IgD-negative memory B cell (primary cell): ENCODE measurements around the gene TMEM164. TPM values are rescaled to one million over a fixed set of nuclear protein-coding genes. Genes with fewer than 3 reads are reported as not detected.

Experiments used
- H3K27ac Mint-ChIP-seq, 3 donors: one replicate each; pipeline ENCODE4 v1.8.0; 2020 to 2022; ENCODE audit warnings: mild to moderate bottlenecking in 3 of 3, mixed read lengths in 3 of 3, moderate library complexity in 1 of 3
- H3K27me3 Mint-ChIP-seq: one replicate; pipeline ENCODE4 v1.8.0; 2021; ENCODE audit warnings: mixed read lengths
- H3K36me3 Mint-ChIP-seq: one replicate; pipeline ENCODE4 v1.8.0; 2020; ENCODE audit warnings: mild to moderate bottlenecking, mixed read lengths
- H3K4me1 Mint-ChIP-seq, 3 donors: one replicate each; pipeline ENCODE4 v1.8.0; 2020 to 2022; ENCODE audit warnings: mixed read lengths in 3 of 3, mild to moderate bottlenecking in 1 of 3
- H3K4me3 Mint-ChIP-seq, 4 donors: one replicate each; pipeline ENCODE4 v1.8.0; 2020 to 2022; ENCODE audit warnings: mild to moderate bottlenecking in 4 of 4, mixed read lengths in 4 of 4, moderate library complexity in 3 of 4
- H3K9me3 Mint-ChIP-seq, 3 donors: one replicate each; pipeline ENCODE4 v1.8.0; 2020 to 2021; ENCODE audit warnings: mixed read lengths in 3 of 3, mild to moderate bottlenecking in 1 of 3
- polyA plus RNA-seq: library from polyadenylated mRNA; unstranded; fragments of 300-500 nt; fragmentation: Illumina TruSeq; gene quantifications from one replicate; pipeline ENCODE4 v1.2.3, GENCODE V29; 2021

Gene TMEM164
- polyA plus RNA-seq, 1 donor from 2014 or later, result 1.4 TPM

GRCh38 chrX:110114260-110114776 lies 111.4 kb downstream of the TMEM164 start:
- Mint-ChIP-seq H3K27me3 (no peaks in the 10 kb centered on the region), H3K9me3 (no peaks in the 10 kb centered on the region), H3K4me3 (no peak overlapping the region), H3K36me3 (no peaks in the 10 kb centered on the region), H3K4me1 (no peaks in the 10 kb centered on the region), H3K27ac (no peak overlapping the region)

GRCh38 chrX:110116066-110116980 lies 113.4 kb downstream of the TMEM164 start:
- H3K27me3 Mint-ChIP-seq, result no peaks in the 10 kb centered on the region
- H3K27ac Mint-ChIP-seq, result no peak overlapping the region
- H3K4me3 Mint-ChIP-seq, result no peak overlapping the region
- no peaks in the 10 kb centered on the region for H3K9me3 Mint-ChIP-seq
- no peaks in the 10 kb centered on the region for H3K36me3 Mint-ChIP-seq
- H3K4me1 Mint-ChIP-seq, result no peaks in the 10 kb centered on the region

GRCh38 chrX:110118530-110118929 lies 115.6 kb downstream of the TMEM164 start:
- no peaks in the 10 kb centered on the region for H3K27me3 Mint-ChIP-seq
- no peaks in the 10 kb centered on the region for H3K9me3 Mint-ChIP-seq
- no peaks in the 10 kb centered on the region for H3K4me1 Mint-ChIP-seq
- no peaks in the 10 kb centered on the region for H3K36me3 Mint-ChIP-seq
- no peak overlapping the region for H3K27ac Mint-ChIP-seq
- H3K4me3 Mint-ChIP-seq, result no peak overlapping the region

- Mint-ChIP-seq H3K27ac (no peak overlapping the region), H3K9me3 (no peaks in the 10 kb centered on the region), H3K36me3 (no peaks in the 10 kb centered on the region), H3K27me3 (no peaks in the 10 kb centered on the region), H3K4me1 (no peaks in the 10 kb centered on the region), H3K4me3 (no peak overlapping the region)
Measured at GRCh38 chrX:110119480-110119879, 116.6 kb downstream of the TMEM164 start.

- no peak overlapping the region for H3K4me3 Mint-ChIP-seq
- H3K9me3 Mint-ChIP-seq, result no peaks in the 10 kb centered on the region
- H3K4me1 Mint-ChIP-seq, result no peaks in the 10 kb centered on the region
- no peaks in the 10 kb centered on the region for H3K27me3 Mint-ChIP-seq
- no peaks in the 10 kb centered on the region for H3K36me3 Mint-ChIP-seq
- no peak overlapping the region for H3K27ac Mint-ChIP-seq
Measured at GRCh38 chrX:110120025-110120424, 117.1 kb downstream of the TMEM164 start.

GRCh38 chrX:110123331-110123782 lies 120.4 kb downstream of the TMEM164 start:
- H3K9me3 Mint-ChIP-seq, result no peaks in the 10 kb centered on the region
- no peaks in the 10 kb centered on the region for H3K27me3 Mint-ChIP-seq
- no peak overlapping the region for H3K4me3 Mint-ChIP-seq
- no peak overlapping the region for H3K27ac Mint-ChIP-seq
- H3K36me3 Mint-ChIP-seq, result peaks cover under 1% of the 10 kb centered on the region
- H3K4me1 Mint-ChIP-seq, result no peaks in the 10 kb centered on the region

- no peaks in the 10 kb centered on the region for H3K4me1 Mint-ChIP-seq
- H3K9me3 Mint-ChIP-seq, result no peaks in the 10 kb centered on the region
- peaks cover 2% of the 10 kb centered on the region for H3K36me3 Mint-ChIP-seq
- H3K4me3 Mint-ChIP-seq, result no peak overlapping the region
- H3K27me3 Mint-ChIP-seq, result no peaks in the 10 kb centered on the region
- no peak overlapping the region for H3K27ac Mint-ChIP-seq
Measured at GRCh38 chrX:110125446-110126162, 122.7 kb downstream of the TMEM164 start.

GRCh38 chrX:110131031-110131430 lies 128.1 kb downstream of the TMEM164 start:
- H3K4me3 Mint-ChIP-seq, result no peak overlapping the region
- H3K27ac Mint-ChIP-seq, result no peak overlapping the region
- no peaks in the 10 kb centered on the region for H3K4me1 Mint-ChIP-seq
- no peaks in the 10 kb centered on the region for H3K9me3 Mint-ChIP-seq
- H3K27me3 Mint-ChIP-seq, result no peaks in the 10 kb centered on the region
- H3K36me3 Mint-ChIP-seq, result peaks cover 3% of the 10 kb centered on the region

- Mint-ChIP-seq H3K4me1 (no peaks in the 10 kb centered on the region), H3K4me3 (no peak overlapping the region), H3K9me3 (no peaks in the 10 kb centered on the region), H3K36me3 (peaks cover 3% of the 10 kb centered on the region), H3K27ac (no peak overlapping the region), H3K27me3 (no peaks in the 10 kb centered on the region)
Measured at GRCh38 chrX:110132450-110133114, 129.7 kb downstream of the TMEM164 start.

GRCh38 chrX:110133735-110134370 lies 130.9 kb downstream of the TMEM164 start:
- Mint-ChIP-seq H3K4me1 (no peaks in the 10 kb centered on the region), H3K9me3 (no peaks in the 10 kb centered on the region), H3K4me3 (no peak overlapping the region), H3K27me3 (no peaks in the 10 kb centered on the region), H3K36me3 (peaks cover 1% of the 10 kb centered on the region), H3K27ac (no peak overlapping the region)

- Mint-ChIP-seq H3K27ac (no peak overlapping the region), H3K36me3 (peaks cover 1% of the 10 kb centered on the region), H3K27me3 (no peaks in the 10 kb centered on the region), H3K4me1 (no peaks in the 10 kb centered on the region), H3K9me3 (no peaks in the 10 kb centered on the region), H3K4me3 (no peak overlapping the region)
Measured at GRCh38 chrX:110135618-110136017, 132.7 kb downstream of the TMEM164 start.

- Mint-ChIP-seq H3K9me3 (peaks cover 0 to 2% (median 0%) of the 10 kb centered on the region in 3 donors), H3K4me3 (no peak overlapping the region), H3K4me1 (no peaks in the 10 kb centered on the region), H3K27me3 (no peaks in the 10 kb centered on the region), H3K27ac (no peak overlapping the region), H3K36me3 (peaks cover 1% of the 10 kb centered on the region)
Measured at GRCh38 chrX:110136136-110136535, 133.2 kb downstream of the TMEM164 start.

GRCh38 chrX:110138557-110138956 lies 135.6 kb downstream of the TMEM164 start:
- Mint-ChIP-seq H3K4me1 (no peaks in the 10 kb centered on the region), H3K4me3 (no peak overlapping the region), H3K27me3 (no peaks in the 10 kb centered on the region), H3K9me3 (peaks cover 0 to 2% (median 0%) of the 10 kb centered on the region in 3 donors), H3K36me3 (no peaks in the 10 kb centered on the region), H3K27ac (no peak overlapping the region)

- Mint-ChIP-seq H3K4me1 (no peaks in the 10 kb centered on the region), H3K27me3 (no peaks in the 10 kb centered on the region), H3K27ac (no peak overlapping the region), H3K36me3 (no peaks in the 10 kb centered on the region), H3K9me3 (peaks cover 0 to 2% (median 0%) of the 10 kb centered on the region in 3 donors), H3K4me3 (no peak overlapping the region)
Measured at GRCh38 chrX:110139172-110139571, 136.3 kb downstream of the TMEM164 start.
